DMS53 treated with DMSO at 0.1 percent for 48 hours (cell line): Measurements from ENCODE around the gene SIK3.

ENCODE experiments used
- DNase-seq: peaks from one replicate; lab custom pipeline; 2025; ENCODE audit not compliant: unreplicated experiment; lab: John Stamatoyannopoulos, UW

The SIK3 gene

GRCh38 chr11:117010808-117011540, 87.3 kb downstream of the SIK3 start:
- DNase-seq: no peak

GRCh38 chr11:117009905-117010605, 88.2 kb downstream of the SIK3 start:
- DNase-seq: no peak

GRCh38 chr11:117005758-117006157, 92.5 kb downstream of the SIK3 start:
- DNase-seq: no peak

- DNase-seq: no peak
These were observed 95.5 kb downstream of the SIK3 start for GRCh38 chr11:117002639-117003299.

GRCh38 chr11:117000014-117000737, 98.1 kb downstream of the SIK3 start:
- no peak for DNase-seq

GRCh38 chr11:116997071-116997470, 101.2 kb downstream of the SIK3 start:
- DNase-seq: no peak

GRCh38 chr11:116994195-116994594, 104.0 kb downstream of the SIK3 start:
- no peak for DNase-seq

- DNase-seq: no peak
These were observed 104.6 kb downstream of the SIK3 start for GRCh38 chr11:116993599-116993998.

- no peak for DNase-seq
These were observed 106.7 kb downstream of the SIK3 start for GRCh38 chr11:116991491-116991890.

GRCh38 chr11:116990811-116991210, 107.4 kb downstream of the SIK3 start:
- no peak for DNase-seq

GRCh38 chr11:116990061-116990473, 108.2 kb downstream of the SIK3 start:
- no peak for DNase-seq

- no peak for DNase-seq
These were observed 109.0 kb downstream of the SIK3 start for GRCh38 chr11:116989184-116989583.

- no peak for DNase-seq
These were observed 111.6 kb downstream of the SIK3 start for GRCh38 chr11:116986521-116987105.

- no peak for DNase-seq
These were observed 113.6 kb downstream of the SIK3 start for GRCh38 chr11:116984589-116984988.

- no peak for DNase-seq
These were observed 114.0 kb downstream of the SIK3 start for GRCh38 chr11:116984186-116984585.

GRCh38 chr11:116981266-116981885, 116.9 kb downstream of the SIK3 start:
- DNase-seq: no peak

- no peak for DNase-seq
These were observed 118.0 kb downstream of the SIK3 start for GRCh38 chr11:116980136-116980793.

- no peak for DNase-seq
These were observed 121.2 kb downstream of the SIK3 start for GRCh38 chr11:116976941-116977570.

- no peak for DNase-seq
These were observed 122.6 kb downstream of the SIK3 start for GRCh38 chr11:116975661-116976060.

- no peak for DNase-seq
These were observed 125.0 kb downstream of the SIK3 start for GRCh38 chr11:116973270-116973669.
